HG02938 (cell line): Measurements from ENCODE around the gene SLX9.
"Not testable (repeated sequence)": the region's sequence is repeated elsewhere in the genome, so short reads cannot be mapped to it uniquely, and the experiment has no call there.

Experiments
- ATAC-seq: cut with Tn5 transposase; IDR thresholded peaks from one replicate; pipeline ENCODE4 v1.9.1; 2021; ENCODE audit warnings: mild to moderate bottlenecking, moderate library complexity; ENCODE audit not compliant: unreplicated experiment

Gene SLX9

DNA sequence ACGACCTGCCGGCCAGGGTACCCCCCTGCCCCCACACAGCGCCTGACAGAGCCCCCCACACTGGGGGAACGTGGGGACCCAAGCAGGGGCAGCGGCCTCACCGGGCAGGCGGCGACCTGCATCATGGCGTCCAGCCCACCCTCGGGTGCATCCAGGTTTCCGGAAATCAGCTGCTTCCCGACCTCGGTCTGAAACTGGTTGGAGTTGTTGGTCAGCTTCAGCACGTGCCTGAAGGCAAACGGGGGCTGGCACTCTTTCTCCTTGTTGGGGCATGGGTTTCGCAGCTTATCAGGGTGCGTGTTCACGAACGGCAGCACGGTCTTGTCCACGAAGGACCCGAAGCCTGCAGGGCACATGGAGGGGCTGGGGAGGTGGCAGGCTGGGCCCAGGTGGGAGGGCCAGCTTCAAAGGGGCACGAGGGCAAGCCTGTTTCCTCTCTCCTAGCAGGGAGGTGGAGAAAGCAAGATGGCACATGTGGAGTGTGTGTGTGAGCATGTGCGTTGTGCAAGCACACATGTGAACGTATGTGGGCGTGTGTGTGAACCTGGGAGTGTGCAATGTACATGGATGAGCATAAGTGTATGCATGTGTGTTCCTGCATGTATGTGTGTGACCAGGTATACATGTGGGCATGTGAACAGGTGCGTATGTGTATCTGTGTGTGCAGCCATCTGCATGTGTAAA is 38.3 kb upstream of the SLX9 start:
- no peak for ATAC-seq

DNA sequence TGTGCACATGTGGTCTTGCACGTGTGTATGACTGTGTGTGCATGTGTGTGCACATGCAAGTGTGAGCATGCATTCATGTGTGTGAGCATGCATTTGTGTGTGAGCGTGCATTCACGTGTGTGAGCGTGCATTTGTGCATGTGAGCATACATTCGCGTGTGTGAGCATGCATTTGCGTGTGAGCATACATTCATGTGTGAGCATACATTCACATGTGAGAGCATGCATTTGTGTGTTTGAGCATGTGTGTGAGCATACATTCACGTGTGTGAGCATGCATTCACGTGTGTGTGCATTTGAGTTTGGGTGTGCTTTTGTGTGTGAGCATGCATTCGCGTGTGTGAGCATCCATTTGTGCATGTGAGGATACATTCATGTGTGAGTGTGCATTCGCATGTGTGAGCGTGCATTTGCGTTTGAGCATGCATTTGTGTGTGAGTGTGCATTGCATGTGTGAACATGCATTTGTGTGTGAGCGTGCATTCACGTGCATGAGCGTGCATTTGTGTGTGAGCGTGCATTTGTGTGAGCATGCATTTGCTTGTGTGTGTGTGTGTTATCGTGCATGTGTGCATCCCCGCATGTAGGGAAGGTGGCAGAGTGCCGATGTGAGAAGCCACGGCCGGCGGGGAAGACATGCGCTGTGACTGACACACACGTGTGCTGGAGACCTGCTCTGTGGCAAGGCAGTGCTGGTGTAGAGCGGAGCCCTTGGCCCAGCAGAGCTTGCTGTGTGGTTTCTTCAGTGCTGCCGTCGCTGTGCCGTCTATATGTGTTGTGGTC is 37.4 kb upstream of the SLX9 start:
- ATAC-seq = no peak

DNA sequence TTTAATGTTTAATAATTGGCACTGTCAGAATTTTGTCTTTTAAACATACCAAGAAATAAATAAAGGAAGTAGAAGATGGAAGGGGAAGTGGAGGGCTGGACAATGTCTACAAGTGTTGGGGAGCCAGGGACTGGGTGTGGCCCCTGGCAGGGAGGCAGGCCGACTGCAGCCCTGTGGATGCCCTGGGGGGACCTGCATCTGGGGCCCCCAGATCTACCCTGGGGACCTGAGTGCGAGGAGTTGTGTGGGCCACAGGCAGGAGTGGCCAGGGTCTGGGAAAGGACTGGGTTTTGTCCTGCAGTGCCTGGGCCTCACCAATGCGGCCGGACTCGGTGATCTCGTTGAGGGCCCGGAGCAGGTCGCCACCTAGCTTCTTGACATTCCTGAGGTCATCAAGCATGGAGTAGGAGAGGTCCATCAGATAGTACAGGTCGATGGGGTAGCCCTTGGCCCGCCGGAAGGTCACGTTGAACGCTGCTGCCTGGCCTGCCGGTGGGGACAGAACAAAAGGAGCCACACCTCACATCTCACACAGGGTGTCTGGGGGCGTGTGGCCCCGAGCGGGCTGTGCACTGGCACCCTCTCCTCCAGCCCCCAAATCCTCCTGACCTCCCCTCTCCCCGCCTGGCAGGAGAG is 36.7 kb upstream of the SLX9 start:
- ATAC-seq = no peak

DNA sequence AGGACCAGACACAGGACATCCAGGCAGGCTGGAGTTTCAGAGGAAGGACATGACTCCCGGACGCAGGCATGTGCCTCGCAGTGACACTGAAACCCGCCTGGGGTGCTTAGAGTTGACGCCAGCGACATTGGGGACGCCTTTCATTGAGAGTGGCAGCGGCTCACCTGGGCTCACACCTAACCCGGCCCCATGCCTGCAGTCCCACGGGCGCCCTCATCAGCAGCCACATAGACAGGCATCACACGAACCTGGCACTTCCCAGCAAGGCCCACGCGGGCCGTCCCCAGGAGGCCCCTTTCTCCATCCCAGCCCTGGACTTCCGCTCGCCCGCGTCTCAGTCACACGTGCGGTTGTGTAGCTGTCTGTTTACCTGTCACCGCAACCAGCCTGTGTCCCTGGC is 36.1 kb upstream of the SLX9 start:
- no peak for ATAC-seq

DNA sequence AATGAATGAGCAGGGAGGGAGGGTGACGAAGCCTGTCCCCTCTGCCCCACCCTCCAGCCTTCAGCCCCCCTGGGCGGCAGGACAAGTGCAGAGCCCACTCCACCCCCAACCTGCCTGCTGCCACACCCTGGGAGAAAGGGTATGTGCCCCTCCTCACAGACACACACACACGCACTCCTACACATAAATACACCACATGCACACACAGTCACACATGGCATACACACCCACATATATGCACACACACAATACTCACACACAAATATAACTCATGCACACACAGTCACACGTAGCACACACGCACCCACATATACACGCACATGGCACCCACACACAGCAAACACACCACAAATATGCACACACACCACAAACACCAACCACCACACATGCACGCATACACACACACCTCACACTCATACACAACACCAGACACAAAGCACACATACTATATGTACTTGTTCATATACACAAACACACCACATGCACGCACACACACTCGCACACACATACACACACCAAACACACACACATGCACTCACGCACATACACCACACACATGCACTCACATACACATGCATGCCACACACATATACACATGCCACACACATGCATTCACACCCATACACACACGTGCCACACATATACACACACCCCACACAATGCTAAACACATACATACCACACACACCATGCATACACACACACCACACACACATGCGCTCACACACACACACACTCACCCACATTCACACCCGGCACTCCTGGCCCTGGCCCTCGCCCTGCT is 35.5 kb upstream of the SLX9 start:
- ATAC-seq = no peak

GRCh38 chr21:44905016-44905727 is 34.7 kb upstream of the SLX9 start:
- ATAC-seq = no peak

DNA sequence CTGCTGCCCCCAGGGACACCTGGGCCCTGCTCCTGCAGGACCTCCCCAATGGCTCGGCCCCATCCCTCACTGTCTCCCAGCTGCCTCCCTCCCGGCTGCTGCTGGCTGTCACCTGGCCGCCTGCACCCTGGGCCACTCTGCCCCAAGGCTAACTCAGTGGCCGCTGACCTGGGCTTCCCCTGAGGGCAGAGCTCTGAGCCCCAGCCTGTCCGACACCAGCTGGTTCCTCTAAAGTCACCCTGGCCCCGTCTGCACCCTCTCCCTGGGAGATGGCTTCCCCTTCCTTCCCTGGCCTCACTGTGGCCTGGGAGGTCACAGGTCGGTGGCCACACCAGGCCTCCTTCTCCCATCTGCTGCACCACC is 34.1 kb upstream of the SLX9 start:
- no peak for ATAC-seq

DNA sequence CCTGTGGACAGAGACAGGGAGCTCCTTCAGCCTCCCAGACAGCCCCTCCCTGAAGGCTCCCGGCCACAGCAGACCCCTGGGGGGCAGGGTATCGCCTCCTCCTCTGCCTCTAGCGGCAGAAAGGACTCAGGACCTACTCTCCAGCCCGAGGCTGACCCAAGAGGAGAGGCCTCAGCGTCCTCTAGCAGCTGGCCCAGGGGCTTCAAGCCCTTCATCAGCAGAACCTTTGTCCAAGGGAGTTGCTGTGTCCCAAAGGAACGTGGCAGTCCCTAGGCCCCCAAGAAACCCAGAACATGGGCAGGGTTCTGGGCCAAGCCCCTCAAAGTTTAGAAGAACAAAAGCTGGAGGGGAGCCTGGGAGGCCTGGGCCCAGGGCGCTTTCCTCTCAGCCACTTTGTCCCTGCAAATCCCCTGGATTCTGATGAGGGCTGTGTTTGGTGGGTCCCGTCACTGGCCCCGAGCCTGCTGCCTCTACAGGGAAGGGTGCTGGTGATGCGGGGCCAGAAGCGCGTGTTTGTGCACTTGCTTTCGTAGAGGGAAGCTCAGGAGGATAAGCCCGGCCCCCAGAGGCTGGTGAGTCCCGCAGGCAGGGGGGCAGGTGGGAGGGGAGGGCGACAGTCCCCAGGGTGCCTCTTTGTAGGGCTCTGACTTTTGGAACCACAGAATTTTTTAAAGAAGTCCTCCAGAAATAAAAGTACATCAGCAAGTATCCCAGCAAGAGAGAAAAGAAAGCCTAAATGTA is 32.4 kb upstream of the SLX9 start:
- ATAC-seq = no peak

DNA sequence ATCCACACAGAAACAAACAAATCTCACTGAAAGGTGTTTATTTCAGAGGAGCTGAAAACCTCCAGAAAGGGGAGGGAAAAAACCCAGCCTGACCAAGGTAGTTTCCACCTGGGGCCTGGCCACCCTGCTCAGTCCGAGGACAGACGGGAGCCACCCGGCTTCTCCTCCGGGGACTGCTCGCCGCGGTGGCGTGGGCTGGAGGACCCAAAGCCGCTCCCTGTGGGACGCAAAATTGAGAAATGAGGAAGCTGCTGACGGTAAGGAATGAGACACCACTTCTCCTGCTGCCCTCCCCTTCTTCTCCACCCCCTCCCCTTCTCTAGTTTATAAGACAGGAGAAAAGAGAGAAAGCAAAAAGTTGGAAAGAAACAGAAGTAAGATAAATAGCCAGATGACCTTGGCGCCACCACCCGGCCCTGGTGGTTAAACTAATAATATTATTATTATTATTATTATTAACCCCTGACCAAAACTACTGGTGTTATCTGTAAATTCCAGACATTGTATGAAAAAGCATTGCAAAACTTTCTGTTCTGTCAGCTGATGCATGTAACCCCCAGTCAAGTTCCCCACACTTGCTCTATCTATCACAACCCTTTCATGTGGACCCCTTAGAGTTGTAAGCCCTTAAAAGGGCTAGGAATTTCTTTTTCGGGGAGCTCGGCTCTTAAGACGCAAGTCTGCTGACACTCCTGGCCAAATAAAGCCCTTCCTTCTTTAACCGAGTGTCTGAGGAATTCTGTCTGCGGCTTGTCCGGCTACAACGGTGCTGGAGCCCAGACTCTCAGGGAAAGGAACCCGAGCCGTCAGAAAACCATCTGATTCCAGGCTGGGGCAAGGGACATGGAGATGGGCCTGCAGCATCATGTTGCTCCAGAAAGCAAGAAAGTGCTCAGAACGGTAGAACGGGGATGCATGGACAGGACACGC is 31.6 kb upstream of the SLX9 start:
- no peak for ATAC-seq

GRCh38 chr21:44908908-44909307 is 30.9 kb upstream of the SLX9 start:
- ATAC-seq = no peak

GRCh38 chr21:44909719-44910118 is 30.1 kb upstream of the SLX9 start:
- no peak for ATAC-seq

DNA sequence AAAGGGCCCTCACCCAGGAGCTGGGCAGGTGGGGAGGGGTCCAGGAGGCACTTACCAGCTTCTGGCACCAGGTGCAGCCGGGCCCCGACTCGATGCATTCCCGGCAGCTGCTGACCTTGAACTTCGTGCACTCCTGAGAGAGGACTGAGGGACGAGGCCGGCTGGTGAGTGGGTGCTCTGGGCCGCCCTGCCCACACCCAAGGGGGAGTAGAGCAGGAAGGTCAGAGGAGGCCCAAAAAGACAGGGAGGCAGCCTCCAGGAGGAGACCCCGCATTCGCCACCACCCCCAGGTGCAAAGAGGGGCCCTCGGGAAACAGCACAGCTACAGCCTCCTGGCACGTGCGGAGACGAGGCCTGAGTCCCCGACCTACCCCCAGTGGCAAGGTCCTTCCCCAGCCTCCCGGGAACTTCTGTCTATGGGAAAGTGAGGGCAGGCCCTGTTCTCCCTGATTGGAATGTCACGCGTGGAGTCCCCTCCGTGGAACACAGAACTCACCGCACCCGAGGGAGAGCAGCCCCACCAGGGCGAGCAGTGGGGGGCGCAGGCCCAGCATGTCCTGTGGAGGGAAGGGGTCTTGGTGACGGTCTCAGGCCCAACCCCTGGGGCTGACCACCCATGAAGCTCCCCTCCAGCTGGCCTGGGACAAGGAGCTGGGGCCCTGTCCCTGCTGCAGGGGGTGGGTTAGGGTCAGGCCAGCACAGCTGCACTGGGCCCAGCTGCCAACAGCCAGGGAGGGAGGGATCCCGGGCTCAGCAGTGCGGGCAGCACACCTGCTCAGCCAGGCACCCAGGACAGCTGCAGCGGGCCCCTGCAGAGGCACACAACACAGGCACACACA is 29.4 kb upstream of the SLX9 start:
- ATAC-seq = no peak

DNA sequence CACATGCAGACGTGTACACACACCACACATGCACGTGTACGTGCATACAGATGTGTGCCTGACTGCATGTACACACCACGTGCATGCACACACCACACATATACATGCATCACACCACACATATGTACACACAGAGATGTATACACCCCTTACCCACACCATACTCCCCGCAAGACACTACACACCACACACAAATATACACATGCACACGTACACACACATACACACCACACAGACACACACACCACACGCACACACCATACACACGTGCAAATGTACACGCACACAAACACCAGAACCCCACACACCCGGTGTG is 28.8 kb upstream of the SLX9 start:
- no peak for ATAC-seq

DNA sequence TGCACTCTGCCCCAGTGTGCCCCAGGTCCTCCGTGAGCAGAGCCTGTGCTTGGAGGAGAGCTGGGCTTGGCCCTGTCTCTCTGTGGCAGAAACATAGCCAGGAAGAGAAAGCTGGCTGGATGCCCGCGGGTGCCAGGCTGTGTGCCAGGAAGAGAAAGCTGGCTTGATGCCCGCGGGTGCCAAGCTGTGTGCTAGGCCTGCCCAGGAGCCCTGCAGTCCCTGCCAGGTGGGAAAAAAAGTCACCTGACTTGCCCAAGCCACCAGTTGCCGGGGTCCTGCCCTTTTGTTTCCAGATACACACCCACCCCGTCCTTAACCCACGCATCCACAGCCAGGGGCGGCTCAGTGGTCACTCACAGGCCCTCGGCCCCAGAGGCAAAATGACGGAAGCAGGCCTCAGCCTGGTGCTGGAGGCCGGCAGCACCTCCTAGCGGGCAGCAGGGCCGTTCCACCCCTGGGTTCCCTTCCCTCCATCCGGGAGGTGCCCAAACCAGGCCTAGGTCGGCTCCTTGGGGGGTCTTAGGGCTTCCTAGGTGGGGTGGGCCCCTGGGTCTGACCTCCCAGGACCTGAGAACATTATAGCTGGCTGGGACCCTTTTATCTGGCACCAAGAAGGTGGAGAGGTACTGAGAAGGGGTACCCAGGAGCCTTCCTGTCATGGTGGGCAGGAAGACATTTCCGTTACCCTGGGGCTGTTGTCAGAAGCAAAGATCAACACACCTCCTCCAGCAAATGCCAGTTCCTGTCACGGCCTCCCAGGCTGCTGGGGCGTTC is 28.3 kb upstream of the SLX9 start:
- no peak for ATAC-seq

DNA sequence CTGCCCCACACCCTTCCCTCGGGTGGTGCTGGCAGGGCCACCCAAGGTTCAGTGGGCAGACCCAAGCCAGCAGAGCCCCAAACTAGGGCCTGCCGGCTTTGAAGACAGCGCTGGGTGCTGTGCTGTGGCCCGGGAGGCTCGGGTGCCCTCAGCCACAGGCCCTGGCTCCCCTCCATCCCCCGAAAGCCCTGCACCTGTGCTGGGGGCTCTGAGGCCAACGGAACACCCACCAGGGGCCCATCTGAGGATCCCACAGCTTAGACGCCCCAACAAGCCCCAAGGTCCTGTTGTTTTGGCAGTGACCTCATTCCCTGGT is 27.7 kb upstream of the SLX9 start:
- ATAC-seq = no peak

DNA sequence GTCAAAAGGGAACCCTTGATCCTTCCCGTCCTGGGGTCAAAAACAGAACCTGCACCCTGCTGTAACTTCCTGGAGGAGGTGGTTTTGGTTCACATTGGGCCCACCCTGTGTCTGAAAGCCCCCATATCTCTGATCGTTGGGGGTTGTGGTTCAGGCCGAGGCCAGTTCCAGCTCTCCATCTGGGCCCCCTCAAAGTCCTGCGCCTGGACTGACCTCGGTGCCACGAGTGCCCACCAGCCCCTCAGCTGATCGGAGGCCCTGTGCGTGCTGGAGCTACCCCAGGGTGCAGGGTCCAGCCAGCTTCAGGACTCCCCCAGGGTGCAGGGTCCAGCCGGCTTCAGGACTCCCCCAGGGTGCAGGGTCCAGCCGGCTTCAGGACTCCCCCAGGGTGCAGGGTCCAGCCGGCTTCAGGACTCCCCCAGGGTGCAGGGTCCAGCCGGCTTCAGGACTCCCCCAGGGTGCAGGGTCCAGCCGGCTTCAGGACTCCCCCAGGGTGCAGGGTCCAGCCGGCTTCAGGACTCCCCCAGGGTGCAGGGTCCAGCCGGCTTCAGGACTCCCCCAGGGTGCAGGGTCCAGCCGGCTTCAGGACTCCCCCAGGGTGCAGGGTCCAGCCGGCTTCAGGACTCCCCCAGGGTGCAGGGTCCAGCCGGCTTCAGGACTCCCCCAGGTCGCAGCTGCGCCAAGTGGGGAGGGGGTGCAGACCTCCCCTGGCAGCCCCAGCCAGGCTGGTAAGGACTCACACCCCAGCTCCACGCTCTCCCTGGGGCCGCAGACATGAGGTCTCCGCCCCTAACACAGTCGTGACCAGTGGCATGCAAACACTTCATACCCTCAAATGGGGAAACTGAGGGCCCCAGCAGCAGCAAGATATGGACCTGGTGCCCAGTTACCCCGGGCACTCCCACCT is 27.1 kb upstream of the SLX9 start:
- ATAC-seq = not testable (repeated sequence)
